Left renal cortex interstitium (tissue), 4 donors: ENCODE results near the gene RBM8A. TPM values are rescaled to one million over a fixed set of nuclear protein-coding genes. Genes with fewer than 3 reads are reported as not detected.
A peak's percentile ranks its signal among the peaks of the same experiment; 100 is the strongest.

ENCODE experiments used
- DNase-seq, 4 donors: peaks; one replicate each; pipeline ENCODE4 v3.0.0-alpha.2; 2013; ENCODE audit warnings: low read depth in 4 of 4, low spot score in 2 of 4, missing footprints in 1 of 4
- polyA plus RNA-seq, 4 donors: library from polyadenylated mRNA; unstranded; fragments of 120-200 nt; gene quantifications; one replicate each; pipeline ENCODE4 v1.2.1, GENCODE V29; 2013; ENCODE audit not compliant: insufficient read length in 4 of 4

The RBM8A gene
- polyA plus RNA-seq, 4 donors = 183 to 214 (median 202) TPM

DNA sequence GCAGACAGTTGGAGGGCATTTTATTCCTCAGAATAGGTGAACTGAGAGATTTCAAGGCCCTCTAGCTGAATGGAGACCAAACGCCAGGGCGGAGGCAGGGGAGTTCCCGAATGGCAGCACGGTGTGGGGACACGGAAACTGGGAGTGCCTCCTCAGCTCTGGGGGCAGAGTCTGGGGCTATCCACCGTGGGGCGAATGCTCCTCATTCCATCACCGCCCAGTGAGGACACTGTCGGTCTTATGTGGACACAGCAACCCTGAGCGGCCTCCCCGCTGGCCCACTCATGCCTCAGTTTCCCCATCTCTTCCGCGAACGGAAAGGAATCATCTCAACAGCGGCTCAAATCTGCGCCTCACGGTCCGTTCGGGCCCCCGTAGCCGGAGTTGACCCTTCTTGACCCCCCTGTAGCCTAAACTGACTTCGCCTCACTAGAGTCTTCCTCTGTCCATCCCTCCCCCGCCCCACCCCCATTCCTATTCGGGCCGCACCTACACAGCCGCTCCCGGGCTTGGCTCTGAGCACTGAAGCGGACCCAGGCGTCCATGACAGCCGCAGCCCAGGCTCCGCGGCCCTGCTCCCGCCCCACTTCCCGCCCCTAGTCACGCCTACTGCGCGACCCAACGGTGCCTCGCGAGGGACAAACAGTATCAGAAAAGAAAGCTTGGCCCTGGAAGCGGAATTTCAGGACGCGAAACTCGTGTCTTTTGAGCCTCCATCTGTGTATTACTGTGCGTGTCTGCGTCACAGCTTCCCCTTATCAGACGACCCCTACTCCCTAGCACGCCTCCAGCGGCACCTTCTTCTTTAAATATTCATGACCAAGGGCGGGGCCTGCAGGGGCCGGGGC lies 8.9 kb downstream of the RBM8A start, which contains the start of gene PEX11B:
Gene PEX11B, minus strand, starts transcription at position 574 of the 848 bp plus-strand sequence. Its CDS starts 29 bp downstream, at position 545.
- peak in 3 of 4 donors; percentile 89 to 91 (median 90) for DNase-seq

GRCh38 chr1:145917595-145917994 lies 9.7 kb downstream of the RBM8A start:
- no peak for DNase-seq

DNA sequence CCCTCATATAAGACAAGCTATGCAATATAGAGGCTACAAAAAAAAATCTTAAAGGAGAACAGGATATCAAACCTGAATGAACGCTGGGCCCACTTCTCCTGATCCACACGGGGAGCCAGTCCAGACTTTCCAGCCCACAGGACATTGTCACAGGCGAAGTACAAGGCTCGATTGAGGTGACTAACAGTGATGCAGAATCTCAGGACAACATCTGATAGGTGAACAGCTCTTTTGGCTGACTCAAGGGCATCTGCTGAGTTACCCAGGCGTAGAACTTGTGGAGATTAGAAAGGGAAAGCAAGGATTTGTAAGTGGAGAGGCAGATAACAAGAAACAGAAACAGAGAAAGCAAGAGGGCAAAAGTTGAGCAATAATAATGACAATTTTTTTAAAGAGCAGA lies 10.5 kb downstream of the RBM8A start:
- no peak for DNase-seq

- no peak for DNase-seq
Observed at GRCh38 chr1:145912128-145912641, 15.1 kb downstream of the RBM8A start.

- no peak for DNase-seq
Observed at GRCh38 chr1:145908653-145909052, 18.6 kb downstream of the RBM8A start.

- no peak for DNase-seq
Observed at GRCh38 chr1:145906954-145907753, 20.1 kb downstream of the RBM8A start.

DNA sequence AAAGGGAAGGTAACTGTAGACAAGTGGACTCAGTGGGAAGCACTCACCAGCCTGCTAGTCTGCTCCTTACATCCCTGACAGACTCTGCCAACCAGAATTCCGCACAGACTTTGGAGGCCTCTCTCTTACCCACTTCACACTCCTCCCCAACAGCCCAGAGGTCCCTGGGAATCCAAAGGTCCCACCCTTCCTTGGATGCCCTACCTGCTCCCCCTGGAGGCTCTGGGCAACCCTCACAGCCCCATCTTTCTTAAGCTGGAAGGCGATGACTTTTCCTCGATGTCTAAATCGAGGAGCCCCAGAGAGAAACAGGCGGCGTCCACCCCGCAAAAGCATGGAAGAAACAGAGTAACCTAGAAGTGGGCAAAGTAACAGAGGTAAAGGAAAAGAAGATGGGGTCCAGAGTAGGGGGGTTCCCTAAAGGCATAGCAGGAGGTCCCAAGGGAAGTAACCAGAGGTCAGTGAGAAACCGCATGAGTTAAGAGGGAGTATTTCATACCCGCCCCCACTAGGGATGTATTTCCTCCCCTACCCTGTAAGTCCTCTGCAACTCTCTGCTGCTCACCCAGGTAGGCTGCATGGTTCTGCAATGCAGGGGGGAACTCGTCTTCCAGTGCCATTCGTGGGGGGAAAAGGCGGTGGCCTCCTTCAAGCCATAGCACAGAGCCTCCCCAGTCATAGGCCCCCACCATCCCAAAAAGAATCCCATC lies 25.8 kb downstream of the RBM8A start:
- DNase-seq = no peak

GRCh38 chr1:145898756-145899155 lies 28.5 kb downstream of the RBM8A start:
- no peak for DNase-seq

DNA sequence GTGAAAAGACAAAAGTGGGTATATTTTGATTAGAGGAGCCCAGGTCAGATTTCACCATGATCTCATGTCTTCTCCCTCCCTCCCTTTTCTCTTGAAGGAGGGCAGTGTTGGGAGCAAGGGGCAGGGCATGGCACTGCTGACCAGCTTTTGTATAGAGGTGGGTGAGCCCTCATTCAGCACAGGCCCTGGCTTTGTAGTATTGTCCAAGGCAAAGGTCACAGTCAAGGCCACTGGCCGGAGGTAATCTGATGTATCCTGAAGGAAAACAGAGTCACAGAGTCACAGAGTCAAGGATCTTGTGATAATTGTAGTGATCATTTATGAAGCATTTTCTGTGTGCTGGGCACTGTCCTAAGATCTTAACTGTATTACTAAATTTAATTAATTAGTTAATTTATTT lies 29.3 kb downstream of the RBM8A start:
- DNase-seq = no peak

DNA sequence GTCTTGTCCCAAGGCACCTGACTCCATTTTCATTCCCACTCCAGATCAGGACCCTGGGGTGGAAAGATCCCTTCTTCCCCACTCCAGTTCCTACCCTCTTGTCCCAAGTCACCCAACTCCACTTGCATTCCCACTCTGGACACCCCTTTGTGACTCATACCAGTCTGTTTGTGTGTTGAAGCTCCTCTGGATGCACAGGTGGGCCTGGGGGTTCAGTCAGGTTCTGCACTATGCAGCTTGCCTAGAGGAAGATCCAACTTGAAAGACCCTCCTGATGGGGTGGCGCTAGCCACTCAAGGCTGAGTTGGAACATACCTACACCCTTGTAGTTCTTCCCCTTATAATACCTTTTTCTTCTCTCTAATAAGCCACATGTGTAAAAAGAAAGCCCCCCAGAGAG lies 31.8 kb downstream of the RBM8A start:
- DNase-seq = no peak

DNA sequence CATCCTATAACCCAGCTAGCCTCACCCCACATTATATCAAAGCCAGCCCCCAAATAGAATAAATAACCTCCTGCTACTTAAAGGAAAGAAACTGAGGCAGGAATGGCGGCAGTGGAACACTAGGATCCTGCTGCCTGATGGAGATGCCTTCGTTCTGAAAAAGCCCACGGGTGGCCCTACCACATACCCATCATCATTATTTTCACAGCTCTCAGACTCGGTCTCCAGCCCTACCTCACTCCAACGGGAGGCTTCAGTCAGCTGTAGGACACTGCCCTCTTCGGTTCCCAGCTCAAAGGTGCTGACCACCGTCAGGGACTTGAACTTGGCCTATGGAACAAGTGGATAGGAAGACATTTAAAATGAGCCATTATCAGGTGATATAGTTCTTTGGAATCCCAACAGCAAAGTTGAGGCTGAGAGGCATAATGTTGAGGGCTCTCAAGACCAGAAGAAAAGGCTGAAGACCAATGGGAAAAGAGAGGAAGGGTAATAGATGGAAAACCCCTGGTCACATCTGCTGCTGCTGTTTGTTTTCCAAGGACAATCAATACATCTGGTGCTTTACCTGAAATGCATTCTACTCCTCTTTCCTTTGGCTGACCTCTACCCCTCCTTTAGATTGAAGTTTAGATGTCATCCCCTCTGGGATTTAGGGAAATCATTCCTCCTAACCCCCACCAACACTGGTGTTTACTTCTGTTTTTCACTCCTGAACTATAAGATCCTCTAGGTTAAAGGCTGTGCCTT lies 33.8 kb downstream of the RBM8A start:
- DNase-seq = no peak

DNA sequence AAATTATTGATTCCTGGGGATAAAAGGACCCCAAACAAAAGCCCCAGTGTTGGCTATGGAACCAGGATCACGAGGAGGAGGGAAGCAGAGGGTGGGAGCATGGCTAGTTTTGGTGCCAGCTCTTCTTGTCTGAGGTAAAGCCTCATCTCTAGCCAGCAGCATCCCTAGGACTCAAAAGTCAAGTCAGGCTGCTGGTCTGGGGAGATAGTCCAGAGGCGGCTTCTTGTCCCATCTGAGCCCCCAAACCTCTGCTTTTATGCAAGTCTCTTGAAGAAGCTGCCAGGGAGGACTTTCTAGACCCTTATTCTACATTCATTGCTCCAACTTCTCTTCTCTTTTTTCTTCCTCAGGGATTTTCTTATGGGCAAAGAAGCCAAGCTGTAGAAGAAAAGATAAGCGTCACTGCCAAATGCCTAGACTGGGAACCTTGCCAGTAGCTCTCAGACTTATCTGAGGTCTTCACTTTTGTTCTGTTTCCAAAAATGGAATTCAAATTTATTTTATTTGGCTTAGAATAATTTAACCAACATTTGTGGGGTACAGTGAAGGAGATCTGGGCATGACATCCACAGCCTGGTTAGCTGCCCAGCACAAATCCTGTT lies 34.7 kb downstream of the RBM8A start:
- no peak for DNase-seq

DNA sequence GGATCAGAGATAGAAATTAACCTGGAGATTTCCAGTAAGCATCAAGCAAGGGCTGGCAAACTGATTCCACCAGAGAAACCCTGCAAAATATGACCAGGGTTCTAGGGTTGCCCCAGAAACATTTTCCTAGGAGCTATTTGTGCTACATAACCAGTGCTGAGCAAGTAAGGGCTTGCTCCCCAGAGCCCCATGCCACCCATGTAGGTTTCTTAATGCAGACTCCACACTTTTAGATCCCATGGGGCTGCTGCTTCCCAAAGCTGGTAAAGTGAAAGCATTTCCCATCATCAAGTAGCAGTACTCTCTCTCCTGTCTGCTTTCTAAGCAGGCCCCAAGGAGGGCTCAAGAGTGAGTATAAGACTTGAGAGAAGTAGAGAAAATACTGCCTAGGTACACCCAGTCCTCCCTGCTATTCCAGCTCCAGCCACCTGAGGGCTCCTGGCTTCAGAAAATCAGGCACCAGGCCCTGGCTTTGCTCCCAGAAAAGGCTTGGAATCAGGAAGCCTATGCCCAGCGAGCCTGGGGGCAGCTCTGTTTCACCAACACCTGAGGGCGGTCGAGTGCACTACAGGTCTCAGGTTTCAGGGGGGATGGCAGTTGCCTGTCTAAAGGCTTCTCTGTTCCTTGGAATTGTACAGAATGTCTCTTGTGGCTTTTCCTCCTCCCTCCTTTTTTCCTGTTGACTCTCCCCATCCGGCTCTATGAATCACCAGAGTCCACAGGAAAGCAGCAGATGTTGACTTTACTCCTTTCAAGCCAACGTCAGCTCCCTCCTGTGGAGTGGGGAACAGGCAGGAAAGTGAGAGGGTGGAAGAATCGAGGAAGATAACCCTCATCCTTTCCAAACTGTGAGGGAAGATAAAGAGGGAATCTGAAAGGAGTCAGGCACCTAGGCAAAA lies 35.4 kb downstream of the RBM8A start:
- DNase-seq = peak; percentile 79 to 94 (median 88)

DNA sequence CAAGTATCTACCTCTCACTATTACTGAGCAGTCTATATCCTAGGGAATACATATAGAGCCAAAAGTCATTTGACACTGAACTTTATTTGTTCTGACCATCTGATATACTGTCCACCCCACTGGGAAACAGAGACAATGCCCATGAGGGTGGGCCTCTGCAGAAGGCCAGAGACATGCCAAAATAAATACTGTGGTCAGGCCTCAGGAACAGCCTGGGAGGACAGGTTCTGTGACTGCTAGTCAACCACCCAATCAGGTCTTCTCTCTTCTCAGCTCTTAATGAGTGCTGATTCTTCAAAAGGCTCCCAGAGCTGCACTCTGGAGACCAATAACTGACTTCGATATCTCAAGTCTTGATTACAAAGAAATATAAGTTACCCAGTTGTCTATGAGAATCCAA lies 36.1 kb downstream of the RBM8A start:
- DNase-seq = no peak

GRCh38 chr1:145889722-145890121 lies 37.6 kb downstream of the RBM8A start:
- DNase-seq = no peak

GRCh38 chr1:145887631-145888030 lies 39.7 kb downstream of the RBM8A start:
- no peak for DNase-seq

DNA sequence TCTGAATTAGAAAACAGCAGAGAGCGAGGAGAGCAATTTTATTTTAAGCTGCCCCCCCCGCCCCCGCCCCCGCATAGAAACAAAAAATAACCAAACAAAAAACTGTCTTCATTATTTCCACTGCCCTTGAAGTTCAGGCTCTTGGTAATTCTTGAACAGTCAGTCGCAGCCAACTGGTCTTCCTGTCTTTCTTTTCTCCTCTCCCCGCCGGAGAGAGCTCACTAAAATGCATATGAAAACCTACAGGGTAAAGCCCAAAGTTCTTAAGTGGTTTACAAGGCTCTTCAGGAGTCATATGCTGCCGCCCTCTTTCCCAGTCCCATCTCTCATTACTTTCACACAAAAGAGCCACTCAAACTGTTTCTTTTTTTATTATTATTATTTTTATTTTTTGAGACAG lies 40.5 kb downstream of the RBM8A start:
- no peak for DNase-seq

DNA sequence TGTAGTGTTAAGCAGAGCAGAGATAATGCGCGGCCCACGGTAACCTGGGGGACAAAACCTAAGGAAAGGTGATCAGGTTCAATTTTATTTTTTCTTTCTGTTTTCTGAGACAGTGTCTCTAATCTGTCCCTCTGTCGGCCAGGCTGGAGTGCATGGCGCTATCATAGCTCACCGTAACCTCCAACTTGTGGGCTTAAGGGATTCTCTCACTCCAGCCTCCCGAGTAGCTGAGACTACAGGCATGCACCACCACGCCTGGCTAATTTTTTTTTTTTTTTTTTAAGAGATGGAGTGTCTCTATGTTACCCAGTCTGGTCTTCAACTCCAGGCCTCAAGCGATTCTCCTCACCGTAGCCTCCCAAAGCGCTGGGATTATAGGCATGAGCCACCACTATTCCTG lies 40.9 kb downstream of the RBM8A start:
- DNase-seq = no peak
